Measurements from ENCODE around the gene ELAVL2. TPM values are rescaled to one million over a fixed set of nuclear protein-coding genes. Genes with fewer than 3 reads are reported as not detected.
A peak's percentile ranks its signal among the peaks of the same experiment; 100 is the strongest.

The ELAVL2 gene
- total RNA-seq, 1 donor from 2014 or later = 31.3 TPM

GRCh38 chr9:23717505-23717904 is 108.5 kb downstream of the ELAVL2 start:
- no peak overlapping the region for H3K4me3 Mint-ChIP-seq
- no peaks in the 10 kb centered on the region for H3K36me3 Mint-ChIP-seq (ENCODE audit: low read depth)
- no peak for TF ChIP-seq CTCF (conservative IDR thresholded peaks at IDR 0.05)
- DNase-seq (ENCODE audit: low read depth, low spot score) = no peak
- no peaks in the 10 kb centered on the region for H3K9me3 Mint-ChIP-seq
- no peaks in the 10 kb centered on the region for H3K4me1 Mint-ChIP-seq
- H3K27ac Mint-ChIP-seq (ENCODE audit: unreplicated experiment) = no peak overlapping the region
- H3K27me3 Mint-ChIP-seq (ENCODE audit: low read depth) = no peaks in the 10 kb centered on the region

GRCh38 chr9:23707249-23707648 is 118.8 kb downstream of the ELAVL2 start:
- no peak overlapping the region for H3K27ac Mint-ChIP-seq (ENCODE audit: unreplicated experiment)
- H3K9me3 Mint-ChIP-seq = no peaks in the 10 kb centered on the region
- H3K4me3 Mint-ChIP-seq = no peak overlapping the region
- DNase-seq (ENCODE audit: low read depth, low spot score) = no peak
- no peaks in the 10 kb centered on the region for H3K27me3 Mint-ChIP-seq (ENCODE audit: low read depth)
- H3K36me3 Mint-ChIP-seq (ENCODE audit: low read depth) = no peaks in the 10 kb centered on the region
- TF ChIP-seq CTCF (conservative IDR thresholded peaks at IDR 0.05) = no peak
- H3K4me1 Mint-ChIP-seq = no peaks in the 10 kb centered on the region

GRCh38 chr9:23702311-23702922 is 123.6 kb downstream of the ELAVL2 start:
- H3K4me1 Mint-ChIP-seq = no peaks in the 10 kb centered on the region
- H3K9me3 Mint-ChIP-seq = no peaks in the 10 kb centered on the region
- H3K27me3 Mint-ChIP-seq (ENCODE audit: low read depth) = no peaks in the 10 kb centered on the region
- peak; percentile 50 for TF ChIP-seq CTCF (conservative IDR thresholded peaks at IDR 0.05)
- H3K36me3 Mint-ChIP-seq (ENCODE audit: low read depth) = peaks cover 2% of the 10 kb centered on the region
- no peak overlapping the region for H3K4me3 Mint-ChIP-seq
- no peak overlapping the region for H3K27ac Mint-ChIP-seq (ENCODE audit: unreplicated experiment)
- DNase-seq (ENCODE audit: low read depth, low spot score) = no peak

GRCh38 chr9:23701291-23701690 is 124.7 kb downstream of the ELAVL2 start:
- H3K4me3 Mint-ChIP-seq = no peak overlapping the region
- no peaks in the 10 kb centered on the region for H3K27me3 Mint-ChIP-seq (ENCODE audit: low read depth)
- no peaks in the 10 kb centered on the region for H3K9me3 Mint-ChIP-seq
- H3K4me1 Mint-ChIP-seq = no peaks in the 10 kb centered on the region
- H3K27ac Mint-ChIP-seq (ENCODE audit: unreplicated experiment) = no peak overlapping the region
- peaks cover 2% of the 10 kb centered on the region for H3K36me3 Mint-ChIP-seq (ENCODE audit: low read depth)
- TF ChIP-seq CTCF (conservative IDR thresholded peaks at IDR 0.05) = no peak
- DNase-seq (ENCODE audit: low read depth, low spot score) = no peak

GRCh38 chr9:23700359-23700758 is 125.7 kb downstream of the ELAVL2 start:
- no peak overlapping the region for H3K27ac Mint-ChIP-seq (ENCODE audit: unreplicated experiment)
- no peak overlapping the region for H3K4me3 Mint-ChIP-seq
- H3K4me1 Mint-ChIP-seq = no peaks in the 10 kb centered on the region
- peaks cover 2% of the 10 kb centered on the region for H3K36me3 Mint-ChIP-seq (ENCODE audit: low read depth)
- H3K27me3 Mint-ChIP-seq (ENCODE audit: low read depth) = no peaks in the 10 kb centered on the region
- H3K9me3 Mint-ChIP-seq = no peaks in the 10 kb centered on the region
- DNase-seq (ENCODE audit: low read depth, low spot score) = no peak
- no peak for TF ChIP-seq CTCF (conservative IDR thresholded peaks at IDR 0.05)

All from neural crest cell (in vitro differentiated cells).